ENCODE measurements around the gene PHC2. TPM values are rescaled to one million over a fixed set of nuclear protein-coding genes. Genes with fewer than 3 reads are reported as not detected.
A peak's percentile ranks its signal among the peaks of the same experiment; 100 is the strongest.

Gene PHC2
- total RNA-seq, 2 experiments from 2014 or later, result 34.0 to 35.0 TPM

DNA sequence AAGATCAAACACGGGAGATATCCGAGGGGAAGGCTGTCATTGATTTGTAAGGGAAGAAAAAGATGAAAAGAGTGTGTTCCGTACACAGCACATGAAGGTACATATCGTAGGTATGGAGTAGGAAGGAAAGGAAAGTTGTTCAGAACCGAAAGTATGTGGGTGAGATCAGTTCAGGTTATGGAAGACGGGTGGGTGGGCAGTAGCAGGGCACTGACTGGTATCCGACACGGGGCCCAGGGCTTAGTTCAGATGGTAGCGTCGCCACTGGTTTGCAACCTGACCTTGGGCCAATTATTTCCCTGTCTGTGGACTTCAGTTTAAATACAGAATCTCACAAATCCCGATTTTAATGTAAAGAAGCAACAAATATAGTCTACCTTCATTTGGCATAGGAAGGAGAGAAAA is 82.2 kb downstream of the PHC2 start:
- TF ChIP-seq EZH2phosphoT487 (IDR thresholded peaks at IDR 0.05; ENCODE audit: borderline replicate concordance, low read depth, low read length), result no peak
- TF ChIP-seq CTCF (conservative IDR thresholded peaks at IDR 0.05; ENCODE audit: low read length), result no peak
- peak overlapping the region; percentile 76 for H3K4me3 ChIP-seq (ENCODE audit: low read depth, low read length, poor library complexity, severe bottlenecking)
- no peaks in the 10 kb centered on the region for H3K9me2 ChIP-seq (ENCODE audit: insufficient read depth, low read length)
- peaks cover 10% of the 10 kb centered on the region; the same call in 1 of the 2 replicates for H3K36me3 ChIP-seq (ENCODE audit: insufficient read depth, low read length)
- H4K20me1 ChIP-seq (ENCODE audit: insufficient read depth, low read length), result peaks cover 17% of the 10 kb centered on the region; the same call in 1 of the 2 replicates
- ChIA-PET POLR2A (no interaction called here), CTCF (ENCODE audit: unreplicated experiment) (no interaction called here)
- no peak overlapping the region for H3K27ac ChIP-seq (ENCODE audit: low read depth, low read length, poor library complexity, severe bottlenecking)
- H3K4me1 ChIP-seq (ENCODE audit: insufficient read depth, low read length, poor library complexity, severe bottlenecking), result peaks cover 35% of the 10 kb centered on the region
- intact Hi-C loops (cut with micrococcal nuclease; ENCODE audit: unreplicated experiment), result no loop called here
- peaks cover 14% of the 10 kb centered on the region; the same call in 1 of the 2 replicates for H3K79me2 ChIP-seq (ENCODE audit: insufficient read depth, low read depth, low read length)
- H3K9me3 ChIP-seq (ENCODE audit: low read length), result no peaks in the 10 kb centered on the region
- peak overlapping the region; percentile 74 for H3K4me2 ChIP-seq (ENCODE audit: low read length)
- BruUV-seq (replicated peaks), result no TSS peak
- H2AFZ ChIP-seq (ENCODE audit: low read length), result 0 out of 2 replicates have a peak overlapping the region, but pooled peaks have one; percentile 1
- no peak for DNase-seq (ENCODE audit: low spot score)

DNA sequence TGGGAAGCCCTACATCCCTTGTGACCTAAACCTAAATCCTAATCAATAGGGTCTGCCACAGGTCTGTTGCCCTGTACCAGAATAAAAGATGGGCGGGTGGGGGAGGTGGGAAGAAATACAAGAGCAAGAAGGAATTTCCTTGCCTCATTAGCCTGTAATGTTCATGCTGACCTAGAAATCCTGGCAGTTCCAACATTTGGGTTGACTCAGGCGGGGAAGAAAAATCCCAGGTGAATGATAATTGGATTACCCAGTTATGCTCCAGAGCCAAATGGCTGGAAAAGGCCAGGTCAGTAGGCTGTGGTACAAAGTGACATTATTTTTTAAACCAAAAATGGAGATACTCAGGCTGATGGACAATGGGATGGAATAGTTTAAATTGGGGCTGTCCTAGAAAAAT is 82.7 kb downstream of the PHC2 start:
- no peaks in the 10 kb centered on the region for H3K9me2 ChIP-seq (ENCODE audit: insufficient read depth, low read length)
- ChIA-PET CTCF (ENCODE audit: unreplicated experiment) (no interaction called here), POLR2A (no interaction called here)
- H3K9me3 ChIP-seq (ENCODE audit: low read length), result no peaks in the 10 kb centered on the region
- no peak for TF ChIP-seq EZH2phosphoT487 (IDR thresholded peaks at IDR 0.05; ENCODE audit: borderline replicate concordance, low read depth, low read length)
- TF ChIP-seq CTCF (conservative IDR thresholded peaks at IDR 0.05; ENCODE audit: low read length), result no peak
- peak overlapping the region; percentile 76 for H3K4me3 ChIP-seq (ENCODE audit: low read depth, low read length, poor library complexity, severe bottlenecking)
- no TSS peak for BruUV-seq (replicated peaks)
- H3K4me1 ChIP-seq (ENCODE audit: insufficient read depth, low read length, poor library complexity, severe bottlenecking), result peaks cover 35% of the 10 kb centered on the region
- no peak for DNase-seq (ENCODE audit: low spot score)
- H3K36me3 ChIP-seq (ENCODE audit: insufficient read depth, low read length), result peaks cover 14% of the 10 kb centered on the region; the same call in 1 of the 2 replicates
- H3K79me2 ChIP-seq (ENCODE audit: insufficient read depth, low read depth, low read length), result peaks cover 14% of the 10 kb centered on the region; the same call in 1 of the 2 replicates
- H4K20me1 ChIP-seq (ENCODE audit: insufficient read depth, low read length), result peaks cover 17% of the 10 kb centered on the region; the same call in 1 of the 2 replicates
- H3K27ac ChIP-seq (ENCODE audit: low read depth, low read length, poor library complexity, severe bottlenecking), result no peak overlapping the region
- peak overlapping the region; percentile 74 for H3K4me2 ChIP-seq (ENCODE audit: low read length)
- intact Hi-C loops (cut with micrococcal nuclease; ENCODE audit: unreplicated experiment), result no loop called here
- H2AFZ ChIP-seq (ENCODE audit: low read length), result no peak overlapping the region

- no TSS peak for BruUV-seq (replicated peaks)
- no peak for TF ChIP-seq CTCF (conservative IDR thresholded peaks at IDR 0.05; ENCODE audit: low read length)
- no peak for TF ChIP-seq EZH2phosphoT487 (IDR thresholded peaks at IDR 0.05; ENCODE audit: borderline replicate concordance, low read depth, low read length)
- H3K36me3 ChIP-seq (ENCODE audit: insufficient read depth, low read length), result peaks cover 14% of the 10 kb centered on the region; the same call in 1 of the 2 replicates
- no peak overlapping the region for H3K27ac ChIP-seq (ENCODE audit: low read depth, low read length, poor library complexity, severe bottlenecking)
- POLR2A ChIA-PET, result no interaction called here
- no peaks in the 10 kb centered on the region for H3K9me3 ChIP-seq (ENCODE audit: low read length)
- H3K4me2 ChIP-seq (ENCODE audit: low read length), result peak overlapping the region; percentile 74
- H3K4me1 ChIP-seq (ENCODE audit: insufficient read depth, low read length, poor library complexity, severe bottlenecking), result peaks cover 39% of the 10 kb centered on the region
- peaks cover 17% of the 10 kb centered on the region; the same call in 1 of the 2 replicates for H4K20me1 ChIP-seq (ENCODE audit: insufficient read depth, low read length)
- H2AFZ ChIP-seq (ENCODE audit: low read length), result no peak overlapping the region
- H3K4me3 ChIP-seq (ENCODE audit: low read depth, low read length, poor library complexity, severe bottlenecking), result no peak overlapping the region
- peaks cover 14% of the 10 kb centered on the region; the same call in 1 of the 2 replicates for H3K79me2 ChIP-seq (ENCODE audit: insufficient read depth, low read depth, low read length)
- intact Hi-C loops (cut with micrococcal nuclease; ENCODE audit: unreplicated experiment), result no loop called here
- no peak for DNase-seq (ENCODE audit: low spot score)
- CTCF ChIA-PET (ENCODE audit: unreplicated experiment), result interaction anchor here (1.1 kb wide), 1 partner anchor 221 kb away, joined by 3 read pairs; no protein-coding TSS in a partner anchor
- no peaks in the 10 kb centered on the region for H3K9me2 ChIP-seq (ENCODE audit: insufficient read depth, low read length)
Measured at GRCh38 chr1:33347650-33347992, 83.3 kb downstream of the PHC2 start.

Measured in OCI-LY7 (cell line).